H9 (cell line): ENCODE results near the gene SOCS1. TPM values are rescaled to one million over a fixed set of nuclear protein-coding genes. Genes with fewer than 3 reads are reported as not detected.

Experiments used
- DNase-seq: peaks from one replicate; pipeline ENCODE4 v3.0.0-alpha.2; 2017
- H2AFZ ChIP-seq: one replicate; pipeline ENCODE4 v1.6.1; 2013; ENCODE audit warnings: mild to moderate bottlenecking, low read length, control low read depth, moderate library complexity
- H2AK5ac ChIP-seq: 2 replicates; pipeline ENCODE4 v1.6.1; 2013; ENCODE audit warnings: low read length, control low read depth, mixed read lengths; ENCODE audit not compliant: insufficient read length
- H2BK120ac ChIP-seq: one replicate; pipeline ENCODE4 v1.6.1; 2013; ENCODE audit warnings: low read depth, mild to moderate bottlenecking, low read length, control low read depth, inconsistent platforms; ENCODE audit not compliant: poor library complexity, severe bottlenecking
- H2BK12ac ChIP-seq: 2 replicates; pipeline ENCODE4 v1.6.1; 2013; ENCODE audit warnings: low read length, control low read depth, mixed read lengths, low read depth; ENCODE audit not compliant: insufficient read length
- H2BK15ac ChIP-seq: 2 replicates; pipeline ENCODE4 v1.6.1; 2013; ENCODE audit warnings: low read depth, low read length, control low read depth
- H2BK20ac ChIP-seq: one replicate; pipeline ENCODE4 v1.6.1; 2013; ENCODE audit warnings: low read depth, mild to moderate bottlenecking, low read length, control low read depth, inconsistent platforms; ENCODE audit not compliant: poor library complexity, severe bottlenecking
- H2BK5ac ChIP-seq: 2 replicates; pipeline ENCODE4 v1.6.1; 2013; ENCODE audit warnings: low read length, control low read depth, mixed read lengths; ENCODE audit not compliant: insufficient read length
- H3K14ac ChIP-seq: 2 replicates; pipeline ENCODE4 v1.6.1; 2013; ENCODE audit warnings: low read length, control low read depth; ENCODE audit not compliant: insufficient read depth
- H3K18ac ChIP-seq: 2 replicates; pipeline ENCODE4 v1.6.1; 2013; ENCODE audit warnings: low read depth, mild to moderate bottlenecking, mixed read lengths, low read length, control low read depth; ENCODE audit not compliant: insufficient read length
- H3K23ac ChIP-seq: 2 replicates; pipeline ENCODE4 v1.6.1; 2013; ENCODE audit warnings: low read length, control low read depth, mixed read lengths, low read depth; ENCODE audit not compliant: insufficient read length
- H3K23me2 ChIP-seq: 2 replicates; pipeline ENCODE4 v1.6.1; 2013; ENCODE audit warnings: low read depth, mild to moderate bottlenecking, mixed read lengths, low read length, control low read depth; ENCODE audit not compliant: insufficient read length, poor library complexity, severe bottlenecking
- H3K27ac ChIP-seq: 2 replicates; pipeline ENCODE4 v1.5.1; 2013; ENCODE audit warnings: low read length, control low read depth, mixed read lengths, low read depth; ENCODE audit not compliant: insufficient read length
- H3K27me3 ChIP-seq: 2 replicates; pipeline ENCODE4 v1.6.1; 2013; ENCODE audit warnings: low read length, control low read depth, inconsistent platforms; ENCODE audit not compliant: insufficient read depth
- H3K4ac ChIP-seq: 2 replicates; pipeline ENCODE4 v1.6.1; 2013; ENCODE audit warnings: low read depth, mild to moderate bottlenecking, control low read depth, inconsistent platforms, low read length, moderate library complexity
- H3K4me1 ChIP-seq: 2 replicates; pipeline ENCODE4 v1.6.1; 2013; ENCODE audit warnings: low read length, control low read depth, inconsistent platforms; ENCODE audit not compliant: insufficient read depth
- H3K4me2 ChIP-seq: 2 replicates; pipeline ENCODE4 v1.6.1; 2013; ENCODE audit warnings: low read length, control low read depth, mixed read lengths; ENCODE audit not compliant: insufficient read length, insufficient read depth
- H3K56ac ChIP-seq: 2 replicates; pipeline ENCODE4 v1.6.1; 2013; ENCODE audit warnings: low read depth, mild to moderate bottlenecking, mixed read lengths, low read length, control low read depth; ENCODE audit not compliant: insufficient read length
- H3K79me1 ChIP-seq: 2 replicates; pipeline ENCODE4 v1.6.1; 2013; ENCODE audit warnings: low read depth, mild to moderate bottlenecking, moderate library complexity, low read length, control low read depth, inconsistent platforms; ENCODE audit not compliant: insufficient read depth, poor library complexity, severe bottlenecking
- H3K79me2 ChIP-seq: 2 replicates; pipeline ENCODE4 v1.6.1; 2013; ENCODE audit warnings: low read length, control low read depth, inconsistent platforms; ENCODE audit not compliant: insufficient read depth
- H3K9ac ChIP-seq: 2 replicates; pipeline ENCODE4 v1.6.1; 2013; ENCODE audit warnings: low read length, control low read depth, mixed read lengths; ENCODE audit not compliant: insufficient read length; ENCODE audit errors: extremely low read depth
- H3K9me3 ChIP-seq: one replicate; pipeline ENCODE4 v1.6.1; 2013; ENCODE audit warnings: low read depth, low read length, inconsistent platforms; ENCODE audit not compliant: control insufficient read depth
- H3T11ph ChIP-seq: one replicate; pipeline ENCODE4 v1.6.1; 2013; ENCODE audit warnings: mild to moderate bottlenecking, low read length, control low read depth, inconsistent platforms
- H4K20me1 ChIP-seq: one replicate; pipeline ENCODE4 v1.6.1; 2013; ENCODE audit not compliant: control insufficient read depth, insufficient read length, insufficient read depth
- H4K5ac ChIP-seq: 2 replicates; pipeline ENCODE4 v1.6.1; 2013; ENCODE audit warnings: low read depth, mild to moderate bottlenecking, mixed read lengths, low read length, control low read depth; ENCODE audit not compliant: insufficient read length
- H4K8ac ChIP-seq: replicated peaks from 2 replicates; pipeline ENCODE4 v1.6.1; 2013; ENCODE audit warnings: low read length, control low read depth, mixed read lengths, low read depth; ENCODE audit not compliant: insufficient read length
- H4K91ac ChIP-seq: 2 replicates; pipeline ENCODE4 v1.6.1; 2013; ENCODE audit warnings: low read depth, mild to moderate bottlenecking, moderate library complexity, mixed read lengths, low read length, control low read depth; ENCODE audit not compliant: insufficient read length
- H3K27ac Mint-ChIP-seq, 3 experiments: 2 replicates in 2 of 3; 3 replicates in 1 of 3; pipeline ENCODE4 v1.8.0; 2020 to 2021; ENCODE audit warnings: mixed read lengths in 3 of 3, mild to moderate bottlenecking in 1 of 3, moderate library complexity in 1 of 3
- H3K27me3 Mint-ChIP-seq: 2 replicates; pipeline ENCODE4 v1.8.0; 2021; ENCODE audit warnings: low read depth, mild to moderate bottlenecking, moderate library complexity, mixed read lengths
- H3K36me3 Mint-ChIP-seq, 3 experiments: 2 replicates in 2 of 3; 3 replicates in 1 of 3; pipeline ENCODE4 v1.8.0; 2020 to 2021; ENCODE audit warnings: low read depth in 3 of 3, mixed read lengths in 3 of 3; ENCODE audit not compliant: insufficient read depth in 1 of 3
- H3K4me1 Mint-ChIP-seq, 2 experiments: 2 replicates each; pipeline ENCODE4 v1.8.0; 2020; ENCODE audit warnings: mixed read lengths in 2 of 2
- H3K4me3 Mint-ChIP-seq, 2 experiments: 2 replicates in 1 of 2; 3 replicates in 1 of 2; pipeline ENCODE4 v1.8.0; 2020 to 2021; ENCODE audit warnings: mild to moderate bottlenecking in 2 of 2, mixed read lengths in 2 of 2, moderate library complexity in 1 of 2
- H3K9me3 Mint-ChIP-seq, 2 experiments: 2 replicates in 1 of 2; 3 replicates in 1 of 2; pipeline ENCODE4 v1.8.0; 2020; ENCODE audit warnings: mild to moderate bottlenecking in 2 of 2, mixed read lengths in 2 of 2, moderate library complexity in 1 of 2
- CTCF ChIP-seq: fragments of 200-600 bp; sonication (generic); conservative IDR thresholded peaks from 3 replicates; pipeline ENCODE4 v1.8.0; 2021; ENCODE audit warnings: antibody characterized with exemption, mild to moderate bottlenecking
- WGBS: extraction: QIAGEN DNeasy Blood & Tissue Kit; methylation state at CpG from one replicate; pipeline ENCODE4 v1.1.7; 2013; ENCODE audit warnings: missing lambda C conversion rate, low lambda C conversion rate, mixed read lengths; ENCODE audit not compliant: insufficient read length; ENCODE audit errors: extremely low coverage; 5-methylcytosine and 5-hydroxymethylcytosine counted together
- total RNA-seq: library from RNA; stranded (reverse); gene quantifications from 2 replicates; pipeline ENCODE4 v1.2.1, GENCODE V29; 2021

Gene SOCS1
- total RNA-seq, 1 experiment from 2014 or later: 11.0 TPM

GRCh38 chr16:11215935-11216556 is 40.0 kb downstream of the SOCS1 start:
- no peak for TF ChIP-seq CTCF
- H4K20me1 ChIP-seq: no peaks in the 10 kb centered on the region
- H3T11ph ChIP-seq: no peak overlapping the region
- H2BK15ac ChIP-seq: no peak overlapping the region
- DNase-seq: no peak
- peaks cover 15% of the 10 kb centered on the region for H3K9me3 ChIP-seq
- H3K4me3 Mint-ChIP-seq: no peak overlapping the region
- H3K23me2 ChIP-seq: no peaks in the 10 kb centered on the region
- peaks cover 26 to 32% of the 10 kb centered on the region in 2 experiments for H3K9me3 Mint-ChIP-seq
- H2BK12ac ChIP-seq: no peak overlapping the region
- H3K4ac ChIP-seq: no peak overlapping the region
- H3K9ac ChIP-seq: no peak overlapping the region
- H3K4me1 ChIP-seq: no peaks in the 10 kb centered on the region
- H3K79me1 ChIP-seq: no peaks in the 10 kb centered on the region
- H2BK120ac ChIP-seq: no peak overlapping the region
- no peak overlapping the region for H2BK20ac ChIP-seq
- H2AK5ac ChIP-seq: no peak overlapping the region
- H3K18ac ChIP-seq: no peak overlapping the region
- no peaks in the 10 kb centered on the region for H3K79me2 ChIP-seq
- no peak overlapping the region for H3K27ac ChIP-seq
- H3K36me3 Mint-ChIP-seq: peaks cover 6 to 16% (median 11%) of the 10 kb centered on the region in 3 experiments; a peak in 6 of 7 replicates
- H3K27ac Mint-ChIP-seq: no peak overlapping the region; a peak in 1 of 7 replicates
- no peak overlapping the region for H4K91ac ChIP-seq
- no peaks in the 10 kb centered on the region for H3K27me3 ChIP-seq
- H3K23ac ChIP-seq: no peak overlapping the region
- no peak overlapping the region for H3K14ac ChIP-seq
- no peaks in the 10 kb centered on the region for H3K4me1 Mint-ChIP-seq
- H3K4me2 ChIP-seq: no peak overlapping the region
- no peak overlapping the region for H3K56ac ChIP-seq
- no CpG with 5 or more reads among the region's 3 CpGs for WGBS
- no peak overlapping the region for H2AFZ ChIP-seq
- no peak overlapping the region for H2BK5ac ChIP-seq
- H3K27me3 Mint-ChIP-seq: peaks cover 2% of the 10 kb centered on the region
- H4K8ac ChIP-seq: no peak overlapping the region
- H4K5ac ChIP-seq: no peak overlapping the region
